SU-DHL-6 (cell line): ENCODE results near the gene ALDH16A1.

Experiments used
- CTCF ChIP-seq: fragments of 200-600 bp; sonication (generic); IDR thresholded peaks from one replicate; pipeline ENCODE4 v1.5.1; 2017; ENCODE audit warnings: antibody characterized with exemption, mild to moderate bottlenecking, low read length, moderate library complexity; ENCODE audit not compliant: insufficient read depth, poor library complexity, severe bottlenecking
- EZH2phosphoT487 ChIP-seq: fragments of 200-600 bp; sonication (generic), shearing (Covaris generic); conservative IDR thresholded peaks from 2 replicates; pipeline ENCODE4 v1.6.1; 2018; ENCODE audit warnings: mild to moderate bottlenecking, antibody characterized with exemption, low read length, moderate library complexity, mixed read lengths

- TF ChIP-seq CTCF (no peak), EZH2phosphoT487 (no peak)
Measured at GRCh38 chr19:49408816-49409440, 44.1 kb upstream of the ALDH16A1 start.
